ENCODE measurements around the gene RHEB. TPM values are rescaled to one million over a fixed set of nuclear protein-coding genes. Genes with fewer than 3 reads are reported as not detected.

The RHEB gene
- total and polyA plus RNA-seq, 2 of the 13 experiments (the other 11 are each of a cell fraction or from before 2014, with no cell fraction given), result 55.0 to 77.6 TPM

DNA sequence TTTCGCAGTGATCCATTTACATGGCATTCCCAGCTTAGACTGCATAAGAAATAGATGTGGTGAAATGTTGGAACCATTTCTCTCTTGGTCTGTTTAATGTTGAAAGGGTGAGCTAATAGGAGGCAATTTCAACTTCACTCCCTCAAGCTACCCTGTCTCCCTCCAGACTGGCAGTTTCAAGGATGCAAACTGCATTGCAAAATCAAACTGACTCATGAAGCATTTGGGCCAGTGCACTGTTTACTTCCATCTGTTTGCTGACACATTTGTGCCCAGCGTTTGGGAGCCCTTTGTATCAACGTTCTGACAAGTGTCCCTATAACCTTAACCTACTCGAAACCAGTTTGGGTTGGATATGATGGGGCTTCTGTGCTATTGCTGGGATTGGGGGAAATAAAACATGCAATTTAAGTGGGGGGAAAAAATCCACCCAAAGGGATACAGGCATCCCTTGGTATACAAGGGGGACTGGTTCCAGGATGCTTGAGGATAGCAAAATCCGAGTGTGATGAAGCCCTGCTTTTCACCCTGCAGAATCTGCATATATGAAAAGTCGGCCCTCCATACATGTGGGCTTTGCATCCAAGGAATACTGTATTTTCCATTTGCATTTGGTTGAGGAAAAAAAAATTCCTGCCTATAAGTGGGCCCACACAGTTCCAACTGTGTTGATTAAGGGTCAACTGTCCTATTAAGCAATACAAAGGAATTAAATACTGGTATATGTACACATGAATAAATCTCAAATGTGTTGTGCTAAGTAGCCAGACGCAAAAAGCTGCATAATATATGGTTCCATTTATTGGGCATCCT lies 15.6 kb downstream of the RHEB start (continued):
- TF ChIP-seq, protein P1, sequence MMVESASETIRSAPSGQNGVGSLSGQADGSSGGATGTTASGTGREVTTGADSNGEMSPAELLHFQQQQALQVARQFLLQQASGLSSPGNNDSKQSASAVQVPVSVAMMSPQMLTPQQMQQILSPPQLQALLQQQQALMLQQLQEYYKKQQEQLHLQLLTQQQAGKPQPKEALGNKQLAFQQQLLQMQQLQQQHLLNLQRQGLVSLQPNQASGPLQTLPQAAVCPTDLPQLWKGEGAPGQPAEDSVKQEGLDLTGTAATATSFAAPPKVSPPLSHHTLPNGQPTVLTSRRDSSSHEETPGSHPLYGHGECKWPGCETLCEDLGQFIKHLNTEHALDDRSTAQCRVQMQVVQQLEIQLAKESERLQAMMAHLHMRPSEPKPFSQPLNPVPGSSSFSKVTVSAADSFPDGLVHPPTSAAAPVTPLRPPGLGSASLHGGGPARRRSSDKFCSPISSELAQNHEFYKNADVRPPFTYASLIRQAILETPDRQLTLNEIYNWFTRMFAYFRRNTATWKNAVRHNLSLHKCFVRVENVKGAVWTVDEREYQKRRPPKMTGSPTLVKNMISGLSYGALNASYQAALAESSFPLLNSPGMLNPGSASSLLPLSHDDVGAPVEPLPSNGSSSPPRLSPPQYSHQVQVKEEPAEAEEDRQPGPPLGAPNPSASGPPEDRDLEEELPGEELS (CRISPR knock-in tag; IDR thresholded peaks at IDR 0.05), result peak; percentile 77; the same call in 1 of the 2 replicates
- TF ChIP-seq, protein P2, sequence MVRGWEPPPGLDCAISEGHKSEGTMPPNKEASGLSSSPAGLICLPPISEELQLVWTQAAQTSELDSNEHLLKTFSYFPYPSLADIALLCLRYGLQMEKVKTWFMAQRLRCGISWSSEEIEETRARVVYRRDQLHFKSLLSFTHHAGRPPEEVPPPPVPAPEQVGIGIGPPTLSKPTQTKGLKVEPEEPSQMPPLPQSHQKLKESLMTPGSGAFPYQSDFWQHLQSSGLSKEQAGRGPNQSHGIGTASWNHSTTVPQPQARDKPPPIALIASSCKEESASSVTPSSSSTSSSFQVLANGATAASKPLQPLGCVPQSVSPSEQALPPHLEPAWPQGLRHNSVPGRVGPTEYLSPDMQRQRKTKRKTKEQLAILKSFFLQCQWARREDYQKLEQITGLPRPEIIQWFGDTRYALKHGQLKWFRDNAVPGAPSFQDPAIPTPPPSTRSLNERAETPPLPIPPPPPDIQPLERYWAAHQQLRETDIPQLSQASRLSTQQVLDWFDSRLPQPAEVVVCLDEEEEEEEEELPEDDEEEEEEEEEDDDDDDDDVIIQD (CRISPR knock-in tag; IDR thresholded peaks at IDR 0.05; ENCODE audit: low read depth), result 0 out of 2 replicates have a peak, but pooled peaks have one; percentile 48
- TF ChIP-seq AKAP8 (CRISPR knock-in tag; IDR thresholded peaks at IDR 0.05) (no peak), PLRG1 (conservative IDR thresholded peaks at IDR 0.05) (no peak), NFYB (CRISPR knock-in tag; IDR thresholded peaks at IDR 0.05) (no peak), SMAD3 (CRISPR knock-in tag; IDR thresholded peaks at IDR 0.05) (0 out of 2 replicates have a peak, but pooled peaks have one; percentile 37), RFX5 (IDR thresholded peaks at IDR 0.05; ENCODE audit: low read depth, low read length) (no peak), ZNF737 (CRISPR knock-in tag; IDR thresholded peaks at IDR 0.05; ENCODE audit: borderline replicate concordance) (no peak), MBD4 (IDR thresholded peaks at IDR 0.05; ENCODE audit: borderline replicate concordance, low read length) (no peak), KDM4B (CRISPR knock-in tag; IDR thresholded peaks at IDR 0.05) (no peak), SOX6 (IDR thresholded peaks at IDR 0.05) (no peak), SOX6 (CRISPR knock-in tag; IDR thresholded peaks at IDR 0.05) (peak; percentile 36; the same call in 1 of the 2 replicates), PCBP1 (IDR thresholded peaks at IDR 0.05; ENCODE audit: borderline replicate concordance, low read depth, low read length) (no peak), ZNF383 (CRISPR knock-in tag; IDR thresholded peaks at IDR 0.05; ENCODE audit: borderline replicate concordance) (no peak), ZNF720 (CRISPR knock-in tag; IDR thresholded peaks at IDR 0.05) (no peak), ZNF768 (CRISPR knock-in tag; IDR thresholded peaks at IDR 0.05) (no peak), NR2F2 (IDR thresholded peaks at IDR 0.05; ENCODE audit: borderline replicate concordance, low read depth) (no peak), ZBTB21 (CRISPR knock-in tag; IDR thresholded peaks at IDR 0.05) (no peak), SMARCC2 (IDR thresholded peaks at IDR 0.05) (no peak), GATAD2A (CRISPR knock-in tag; IDR thresholded peaks at IDR 0.05) (peak; percentile 76; the same call in 1 of the 2 replicates), ZNF552 (CRISPR knock-in tag; IDR thresholded peaks at IDR 0.05; ENCODE audit: borderline replicate concordance) (no peak), PTBP1 (IDR thresholded peaks at IDR 0.05; ENCODE audit: low read depth, low read length, poor library complexity, severe bottlenecking) (no peak), MAFK (conservative IDR thresholded peaks at IDR 0.05 in 1 of 2, IDR thresholded peaks at IDR 0.05 in 1 of 2; ENCODE audit: low read length in 2 of 2) (0 out of 4 replicates have a peak, but pooled peaks of 1 of the 2 experiments have one; percentile 17), ZNF205 (CRISPR knock-in tag; IDR thresholded peaks at IDR 0.05) (no peak), FOXP1 (IDR thresholded peaks at IDR 0.05) (no peak; the same call in 1 of the 2 replicates), FOXP1 (CRISPR knock-in tag; IDR thresholded peaks at IDR 0.05) (peak; percentile 84), ZNF572 (CRISPR knock-in tag; IDR thresholded peaks at IDR 0.05) (no peak)
- TF ChIP-seq, protein P3, sequence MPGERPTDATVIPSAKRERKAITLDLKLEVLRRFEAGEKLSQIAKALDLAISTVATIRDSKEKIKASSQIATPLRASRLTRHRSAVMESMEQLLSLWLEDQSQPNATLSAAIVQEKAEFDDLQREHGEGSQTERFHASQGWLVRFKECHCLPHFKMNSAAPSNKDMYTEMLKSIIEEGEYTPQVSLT (CRISPR knock-in tag; IDR thresholded peaks at IDR 0.05; ENCODE audit: borderline replicate concordance, low read depth), result no peak
- TF ChIP-seq, protein P4, sequence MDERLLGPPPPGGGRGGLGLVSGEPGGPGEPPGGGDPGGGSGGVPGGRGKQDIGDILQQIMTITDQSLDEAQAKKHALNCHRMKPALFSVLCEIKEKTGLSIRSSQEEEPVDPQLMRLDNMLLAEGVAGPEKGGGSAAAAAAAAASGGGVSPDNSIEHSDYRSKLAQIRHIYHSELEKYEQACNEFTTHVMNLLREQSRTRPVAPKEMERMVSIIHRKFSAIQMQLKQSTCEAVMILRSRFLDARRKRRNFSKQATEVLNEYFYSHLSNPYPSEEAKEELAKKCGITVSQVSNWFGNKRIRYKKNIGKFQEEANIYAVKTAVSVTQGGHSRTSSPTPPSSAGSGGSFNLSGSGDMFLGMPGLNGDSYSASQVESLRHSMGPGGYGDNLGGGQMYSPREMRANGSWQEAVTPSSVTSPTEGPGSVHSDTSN (CRISPR knock-in tag; IDR thresholded peaks at IDR 0.05), result no peak

Measured in HepG2 (cell line).